Measurements from ENCODE around the gene SLX4IP.

SLX4IP gene

DNA sequence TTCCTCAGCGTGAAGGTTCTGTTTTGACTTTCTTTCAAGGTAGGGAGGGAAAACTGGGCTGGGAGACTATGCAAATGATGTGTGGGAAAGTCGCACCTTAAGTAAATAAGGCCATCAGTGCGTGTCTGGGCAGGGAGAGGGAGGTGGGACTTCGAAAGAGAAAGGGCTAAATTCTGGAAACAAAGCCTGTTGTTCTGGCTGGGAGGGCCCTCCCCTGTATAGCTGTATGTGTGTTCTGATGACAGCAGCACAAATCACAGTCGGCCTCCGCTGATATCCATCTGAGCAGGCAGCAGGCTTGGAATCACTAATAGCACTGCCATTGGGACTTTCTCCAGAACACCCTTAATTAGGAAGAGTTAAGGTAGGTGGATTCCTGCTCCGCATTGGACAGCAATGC is 219.5 kb downstream of the SLX4IP start:
- DNase-seq (ENCODE audit: low read depth, low spot score), result no peak
- no peak overlapping the region for H3K9ac ChIP-seq (ENCODE audit: insufficient read length)
- TF ChIP-seq FOXP2 (optimal IDR thresholded peaks at IDR 0.05; ENCODE audit: control extremely low read depth, extremely low read length, insufficient read depth) (no peak), POLR2AphosphoS5 (IDR thresholded peaks at IDR 0.05; ENCODE audit: borderline replicate concordance, low read depth, low read length) (no peak), EZH2 (IDR thresholded peaks at IDR 0.05) (no peak)
- no peaks in the 10 kb centered on the region for H3K9me3 ChIP-seq (ENCODE audit: low read depth, low read length)
- H3K36me3 ChIP-seq (ENCODE audit: insufficient read depth, low read length), result no peaks in the 10 kb centered on the region; the same call in 1 of the 2 replicates
- H3K27ac ChIP-seq, result no peak overlapping the region
- H3K4me3 ChIP-seq, result no peak overlapping the region

DNA sequence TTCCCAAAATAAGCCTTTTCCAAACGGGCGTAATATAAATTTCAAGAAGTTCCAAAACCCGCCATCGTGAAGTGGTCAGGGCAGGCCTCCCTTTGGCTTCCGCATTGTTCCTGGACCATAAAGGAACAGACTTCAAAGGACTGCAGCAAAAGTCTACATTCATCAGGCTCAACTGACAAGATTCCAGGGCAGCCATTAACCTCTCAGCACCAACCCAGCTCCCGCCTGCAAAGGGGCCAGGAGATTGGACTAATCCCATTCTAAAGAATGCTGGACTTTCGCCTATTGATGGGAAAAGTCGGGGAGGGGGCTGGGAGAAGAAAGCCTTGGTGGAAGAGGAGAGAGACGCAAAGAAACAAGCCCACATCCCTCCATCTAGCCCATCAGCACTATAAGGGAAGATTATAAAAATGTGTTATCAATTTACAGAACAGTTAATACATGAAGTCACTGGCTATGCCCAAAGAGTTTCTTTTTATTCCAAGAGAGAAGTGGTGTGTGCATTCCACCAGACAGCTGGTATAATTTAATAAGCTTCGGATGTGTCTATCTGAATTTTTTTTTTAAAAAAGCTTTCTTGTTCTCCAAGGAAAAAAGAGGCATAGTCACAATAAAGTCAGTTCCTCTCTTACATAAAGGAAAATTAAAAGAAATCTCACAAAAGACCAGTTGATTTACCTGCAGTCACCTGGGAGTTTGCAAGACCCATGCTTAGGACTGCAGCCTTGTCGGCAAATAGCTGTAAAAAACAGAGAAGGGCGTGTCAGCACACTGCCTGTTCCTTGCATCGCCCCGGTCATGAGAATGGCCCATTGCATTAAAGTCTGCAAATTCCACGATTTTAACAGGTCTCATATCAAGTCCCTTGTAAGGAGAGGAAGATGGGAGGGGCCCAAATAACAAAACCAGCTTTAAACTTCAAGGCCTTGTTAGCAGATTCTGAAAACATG is 220.9 kb downstream of the SLX4IP start:
- no peaks in the 10 kb centered on the region; the same call in 1 of the 2 replicates for H3K36me3 ChIP-seq (ENCODE audit: insufficient read depth, low read length)
- H3K4me3 ChIP-seq, result 0 out of 2 replicates have a peak overlapping the region, but pooled peaks have one; percentile 34
- no peak for DNase-seq (ENCODE audit: low read depth, low spot score)
- no peak overlapping the region for H3K9ac ChIP-seq (ENCODE audit: insufficient read length)
- H3K9me3 ChIP-seq (ENCODE audit: low read depth, low read length), result no peaks in the 10 kb centered on the region
- peak overlapping the region; percentile 67 for H3K27ac ChIP-seq
- TF ChIP-seq FOXP2 (optimal IDR thresholded peaks at IDR 0.05; ENCODE audit: control extremely low read depth, extremely low read length, insufficient read depth) (no peak), POLR2AphosphoS5 (IDR thresholded peaks at IDR 0.05; ENCODE audit: borderline replicate concordance, low read depth, low read length) (no peak), EZH2 (IDR thresholded peaks at IDR 0.05) (no peak)

DNA sequence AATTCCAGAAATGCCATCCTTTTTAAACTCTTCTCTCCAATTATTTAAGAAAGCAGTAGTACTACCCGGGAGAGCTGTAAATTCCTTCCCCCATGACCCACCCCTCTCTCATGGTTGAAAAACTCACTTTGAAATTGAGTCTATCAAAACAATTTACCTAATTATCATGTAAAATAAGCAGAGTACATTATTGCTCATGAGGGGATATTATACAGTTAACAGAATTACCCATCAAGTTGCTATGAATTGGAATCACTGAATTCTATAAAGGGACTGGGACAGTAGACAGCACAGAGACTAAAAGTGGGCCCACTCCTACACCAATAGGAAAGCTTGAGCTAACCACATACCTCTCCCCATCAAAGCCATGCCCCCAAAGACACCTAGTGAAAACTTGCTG is 222.3 kb downstream of the SLX4IP start:
- TF ChIP-seq POLR2AphosphoS5 (IDR thresholded peaks at IDR 0.05; ENCODE audit: borderline replicate concordance, low read depth, low read length), result no peak
- TF ChIP-seq FOXP2 (optimal IDR thresholded peaks at IDR 0.05; ENCODE audit: control extremely low read depth, extremely low read length, insufficient read depth), result no peak
- no peak for TF ChIP-seq EZH2 (IDR thresholded peaks at IDR 0.05)
- H3K36me3 ChIP-seq (ENCODE audit: insufficient read depth, low read length), result peaks cover 4% of the 10 kb centered on the region; the same call in 1 of the 2 replicates
- no peak for DNase-seq (ENCODE audit: low read depth, low spot score)
- no peaks in the 10 kb centered on the region for H3K9me3 ChIP-seq (ENCODE audit: low read depth, low read length)
- H3K9ac ChIP-seq (ENCODE audit: insufficient read length), result no peak overlapping the region
- H3K4me3 ChIP-seq, result no peak overlapping the region
- no peak overlapping the region for H3K27ac ChIP-seq

DNA sequence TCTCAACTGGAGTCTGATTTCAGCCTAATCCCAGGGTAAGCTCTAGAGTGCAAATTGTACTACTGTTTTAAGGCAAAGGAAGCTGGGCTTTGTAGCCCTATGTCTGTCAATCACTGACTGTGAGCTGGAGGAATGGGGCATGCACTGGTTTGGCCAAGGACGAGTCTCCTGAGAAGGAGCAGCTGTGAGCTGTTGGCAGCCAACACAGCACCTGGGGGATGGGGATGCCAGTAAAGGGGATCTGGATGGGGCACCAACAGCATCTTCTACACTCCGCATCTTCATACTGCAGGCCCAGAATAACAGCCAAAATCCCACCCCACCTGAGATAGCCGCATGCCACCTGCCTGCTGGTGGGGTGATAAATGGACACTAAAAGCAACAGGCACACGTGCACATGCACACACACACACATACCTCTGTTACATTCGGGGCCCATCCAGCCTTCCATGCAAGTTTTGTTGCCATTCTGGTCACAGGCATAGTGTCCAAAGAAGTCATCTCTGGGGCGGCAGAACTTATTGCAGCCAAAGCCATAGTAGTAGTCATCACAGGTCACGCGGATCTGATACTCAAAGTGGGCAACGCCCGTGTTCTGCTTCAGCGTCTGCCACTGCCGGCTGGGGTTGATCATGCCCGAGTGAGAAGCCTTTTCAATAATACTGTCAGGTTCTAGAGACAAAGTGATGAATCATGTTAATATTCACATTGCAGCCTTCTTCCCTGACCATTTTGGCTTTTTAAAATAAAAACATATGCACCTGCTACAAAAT is 223.1 kb downstream of the SLX4IP start:
- H3K9me3 ChIP-seq (ENCODE audit: low read depth, low read length), result no peaks in the 10 kb centered on the region
- no peak overlapping the region for H3K27ac ChIP-seq
- no peak overlapping the region for H3K4me3 ChIP-seq
- no peak for DNase-seq (ENCODE audit: low read depth, low spot score)
- TF ChIP-seq EZH2 (IDR thresholded peaks at IDR 0.05) (no peak), POLR2AphosphoS5 (IDR thresholded peaks at IDR 0.05; ENCODE audit: borderline replicate concordance, low read depth, low read length) (no peak), FOXP2 (optimal IDR thresholded peaks at IDR 0.05; ENCODE audit: control extremely low read depth, extremely low read length, insufficient read depth) (no peak)
- no peak overlapping the region for H3K9ac ChIP-seq (ENCODE audit: insufficient read length)
- H3K36me3 ChIP-seq (ENCODE audit: insufficient read depth, low read length), result peaks cover 4% of the 10 kb centered on the region; the same call in 1 of the 2 replicates

DNA sequence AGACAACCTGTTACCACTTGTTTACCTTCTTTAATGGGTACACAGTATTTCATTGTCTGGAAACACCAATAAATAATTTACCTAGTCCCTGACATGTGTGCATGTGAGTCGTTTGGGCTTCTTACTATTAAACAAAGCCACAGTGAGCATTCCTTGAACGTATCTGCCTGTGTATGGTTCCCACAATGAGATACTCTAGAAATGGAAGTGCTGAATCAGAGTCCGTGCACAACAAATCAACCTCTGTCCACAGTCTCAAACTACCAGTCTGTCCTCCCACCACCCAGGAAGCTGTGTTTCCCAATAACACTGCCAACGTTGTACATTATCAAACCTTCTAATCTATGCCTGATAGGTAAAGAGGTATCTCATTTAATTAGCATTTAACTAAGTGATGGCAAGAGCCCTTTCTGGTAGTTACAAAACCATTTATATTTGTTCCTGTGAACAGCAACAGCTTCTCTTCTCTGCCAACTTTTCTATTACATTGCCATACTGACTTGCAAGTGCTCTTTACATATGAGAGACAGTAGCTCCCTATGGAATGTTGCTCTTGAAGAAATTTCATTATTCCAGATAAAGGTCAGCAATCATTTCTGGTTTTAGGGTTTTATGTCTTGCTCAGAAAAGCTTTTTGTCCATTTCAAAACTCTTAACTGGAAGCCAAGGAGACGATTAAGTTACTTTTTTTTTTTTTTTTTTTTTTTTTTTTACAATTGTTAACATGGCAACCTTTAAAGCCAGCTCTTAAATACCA is 223.9 kb downstream of the SLX4IP start:
- no peaks in the 10 kb centered on the region for H3K9me3 ChIP-seq (ENCODE audit: low read depth, low read length)
- H3K36me3 ChIP-seq (ENCODE audit: insufficient read depth, low read length), result peaks cover 4% of the 10 kb centered on the region; the same call in 1 of the 2 replicates
- H3K27ac ChIP-seq, result no peak overlapping the region
- H3K4me3 ChIP-seq, result no peak overlapping the region
- no peak for TF ChIP-seq EZH2 (IDR thresholded peaks at IDR 0.05)
- no peak for TF ChIP-seq POLR2AphosphoS5 (IDR thresholded peaks at IDR 0.05; ENCODE audit: borderline replicate concordance, low read depth, low read length)
- TF ChIP-seq FOXP2 (optimal IDR thresholded peaks at IDR 0.05; ENCODE audit: control extremely low read depth, extremely low read length, insufficient read depth), result no peak
- no peak for DNase-seq (ENCODE audit: low read depth, low spot score)
- H3K9ac ChIP-seq (ENCODE audit: insufficient read length), result no peak overlapping the region

DNA sequence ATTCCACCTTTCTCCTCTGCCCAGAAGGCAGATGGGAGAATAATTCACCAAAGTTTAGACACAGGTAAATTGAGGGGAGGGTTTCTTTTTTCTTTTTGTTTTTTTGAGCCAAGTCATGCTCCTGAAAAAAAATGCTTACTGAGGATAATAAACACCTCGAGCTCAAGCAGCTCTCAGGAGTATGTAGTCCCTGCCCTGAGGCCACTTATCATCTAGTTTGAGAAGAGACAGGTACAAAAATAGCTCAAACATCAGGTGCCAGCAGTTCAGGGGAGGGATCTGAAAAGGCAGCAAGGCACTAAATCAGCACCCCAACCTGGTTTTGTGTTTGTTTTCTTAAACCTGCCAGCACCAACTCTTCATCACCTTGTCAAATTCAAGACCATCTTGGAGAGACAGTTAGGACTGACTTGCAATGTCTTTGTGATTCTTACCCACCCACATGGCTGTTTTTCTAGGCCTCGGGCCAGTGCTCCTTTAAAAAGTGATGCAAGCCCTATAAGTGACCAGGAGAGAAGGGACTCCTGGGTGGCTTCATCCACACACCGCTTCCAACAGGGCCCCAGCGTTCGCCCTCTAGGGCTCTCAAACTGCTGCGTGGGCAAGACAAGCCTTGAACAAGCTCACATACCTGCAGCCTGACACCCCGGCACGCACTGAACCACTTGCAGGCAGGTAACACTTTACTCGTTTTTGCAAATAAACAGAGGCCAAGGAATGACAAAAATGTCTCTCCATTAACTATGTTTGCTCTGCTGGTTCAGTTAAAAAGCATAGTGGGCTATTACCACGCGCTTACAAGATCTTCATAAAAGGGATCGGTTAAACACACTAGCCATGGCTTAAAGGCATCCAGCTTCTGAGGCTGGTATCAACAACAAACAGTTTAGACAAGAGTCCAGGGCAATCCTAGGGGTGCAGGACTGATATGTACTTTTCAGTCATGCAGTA is 224.8 kb downstream of the SLX4IP start:
- DNase-seq (ENCODE audit: low read depth, low spot score), result no peak
- no peak overlapping the region for H3K9ac ChIP-seq (ENCODE audit: insufficient read length)
- peaks cover 4% of the 10 kb centered on the region; the same call in 1 of the 2 replicates for H3K36me3 ChIP-seq (ENCODE audit: insufficient read depth, low read length)

DNA sequence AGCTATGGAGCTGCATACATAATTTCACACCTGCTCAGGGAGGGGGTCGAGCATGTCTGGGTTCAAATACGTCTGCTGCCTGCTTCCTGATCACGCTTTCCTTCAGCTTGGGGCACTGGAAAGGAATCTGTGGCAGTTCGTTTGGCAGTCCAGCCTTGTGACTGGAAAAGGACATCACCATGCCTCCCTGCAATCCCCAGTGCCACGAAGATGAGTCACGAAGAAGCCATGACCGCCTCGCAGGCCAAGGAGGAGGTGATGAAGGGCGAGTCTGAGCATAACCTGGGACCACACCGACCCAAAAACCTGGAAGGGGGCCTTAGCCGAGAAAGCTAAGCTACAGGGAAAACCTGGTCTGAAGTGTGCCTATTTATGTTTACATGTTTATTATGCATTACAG is 225.6 kb downstream of the SLX4IP start:
- TF ChIP-seq FOXP2 (optimal IDR thresholded peaks at IDR 0.05; ENCODE audit: control extremely low read depth, extremely low read length, insufficient read depth) (no peak), EZH2 (IDR thresholded peaks at IDR 0.05) (no peak), POLR2AphosphoS5 (IDR thresholded peaks at IDR 0.05; ENCODE audit: borderline replicate concordance, low read depth, low read length) (no peak)
- Histone ChIP-seq H3K27ac (no peak overlapping the region), H3K4me3 (no peak overlapping the region), H3K9ac (ENCODE audit: insufficient read length) (no peak overlapping the region), H3K36me3 (ENCODE audit: insufficient read depth, low read length) (peaks cover 4% of the 10 kb centered on the region; the same call in 1 of the 2 replicates), H3K9me3 (ENCODE audit: low read depth, low read length) (no peaks in the 10 kb centered on the region)
- no peak for DNase-seq (ENCODE audit: low read depth, low spot score)

More for the DNA sequence above, 224.8 kb downstream of the SLX4IP start:
- H3K4me3 ChIP-seq, result no peak overlapping the region
- no peak overlapping the region for H3K27ac ChIP-seq
- TF ChIP-seq FOXP2 (optimal IDR thresholded peaks at IDR 0.05; ENCODE audit: control extremely low read depth, extremely low read length, insufficient read depth), result no peak
- TF ChIP-seq POLR2AphosphoS5 (IDR thresholded peaks at IDR 0.05; ENCODE audit: borderline replicate concordance, low read depth, low read length), result no peak
- no peak for TF ChIP-seq EZH2 (IDR thresholded peaks at IDR 0.05)
- no peaks in the 10 kb centered on the region for H3K9me3 ChIP-seq (ENCODE audit: low read depth, low read length)

Data from SK-N-MC (cell line).